Nephron progenitor cell (in vitro differentiated cells): Measurements from ENCODE around the gene GREB1.
"Not testable (repeated sequence)": the region's sequence is repeated elsewhere in the genome, so short reads cannot be mapped to it uniquely, and the experiment has no call there.

Experiments
- DNase-seq: peaks from one replicate; pipeline ENCODE4 v3.0.0; 2021
- H3K27ac Mint-ChIP-seq: 2 replicates; pipeline ENCODE4 v1.8.0; 2021; ENCODE audit warnings: mild to moderate bottlenecking, moderate library complexity, mixed read lengths
- H3K27me3 Mint-ChIP-seq: 2 replicates; pipeline ENCODE4 v1.8.0; 2021; ENCODE audit warnings: mild to moderate bottlenecking, low read depth, mixed read lengths; ENCODE audit not compliant: poor library complexity
- H3K36me3 Mint-ChIP-seq: 2 replicates; pipeline ENCODE4 v1.8.0; 2021; ENCODE audit warnings: low read depth, mixed read lengths
- H3K4me1 Mint-ChIP-seq: 2 replicates; pipeline ENCODE4 v1.8.0; 2021; ENCODE audit warnings: mixed read lengths
- H3K4me3 Mint-ChIP-seq: 2 replicates; pipeline ENCODE4 v1.8.0; 2021; ENCODE audit warnings: mild to moderate bottlenecking, moderate library complexity, mixed read lengths
- H3K9me3 Mint-ChIP-seq: 2 replicates; pipeline ENCODE4 v1.8.0; 2021; ENCODE audit warnings: mild to moderate bottlenecking, moderate library complexity, mixed read lengths
- TF ChIP-seq, protein P1 (sequence below): fragments of 200-600 bp; sonication (generic); IDR thresholded peaks from 2 replicates; pipeline ENCODE4 v1.5.0; 2021; ENCODE audit warnings: antibody characterized with exemption

Gene GREB1

GRCh38 chr2:11659851-11660250 lies 126.0 kb downstream of the GREB1 start:
- DNase-seq = no peak
- H3K36me3 Mint-ChIP-seq = no peaks in the 10 kb centered on the region
- peaks cover 5% of the 10 kb centered on the region for H3K4me1 Mint-ChIP-seq
- H3K4me3 Mint-ChIP-seq = no peak overlapping the region
- TF ChIP-seq, protein P1, sequence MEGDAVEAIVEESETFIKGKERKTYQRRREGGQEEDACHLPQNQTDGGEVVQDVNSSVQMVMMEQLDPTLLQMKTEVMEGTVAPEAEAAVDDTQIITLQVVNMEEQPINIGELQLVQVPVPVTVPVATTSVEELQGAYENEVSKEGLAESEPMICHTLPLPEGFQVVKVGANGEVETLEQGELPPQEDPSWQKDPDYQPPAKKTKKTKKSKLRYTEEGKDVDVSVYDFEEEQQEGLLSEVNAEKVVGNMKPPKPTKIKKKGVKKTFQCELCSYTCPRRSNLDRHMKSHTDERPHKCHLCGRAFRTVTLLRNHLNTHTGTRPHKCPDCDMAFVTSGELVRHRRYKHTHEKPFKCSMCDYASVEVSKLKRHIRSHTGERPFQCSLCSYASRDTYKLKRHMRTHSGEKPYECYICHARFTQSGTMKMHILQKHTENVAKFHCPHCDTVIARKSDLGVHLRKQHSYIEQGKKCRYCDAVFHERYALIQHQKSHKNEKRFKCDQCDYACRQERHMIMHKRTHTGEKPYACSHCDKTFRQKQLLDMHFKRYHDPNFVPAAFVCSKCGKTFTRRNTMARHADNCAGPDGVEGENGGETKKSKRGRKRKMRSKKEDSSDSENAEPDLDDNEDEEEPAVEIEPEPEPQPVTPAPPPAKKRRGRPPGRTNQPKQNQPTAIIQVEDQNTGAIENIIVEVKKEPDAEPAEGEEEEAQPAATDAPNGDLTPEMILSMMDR = no peak
- peaks cover 26% of the 10 kb centered on the region for H3K9me3 Mint-ChIP-seq
- no peak overlapping the region for H3K27ac Mint-ChIP-seq
- H3K27me3 Mint-ChIP-seq = peaks cover 30% of the 10 kb centered on the region

GRCh38 chr2:11660396-11660795 lies 126.6 kb downstream of the GREB1 start:
- not testable (repeated sequence) for DNase-seq, H3K4me1 Mint-ChIP-seq
- peaks cover 30% of the 10 kb centered on the region for H3K27me3 Mint-ChIP-seq

GRCh38 chr2:11661891-11662435 lies 128.1 kb downstream of the GREB1 start:
- H3K4me3 Mint-ChIP-seq = no peak overlapping the region
- H3K36me3 Mint-ChIP-seq = no peaks in the 10 kb centered on the region
- peaks cover 26% of the 10 kb centered on the region for H3K9me3 Mint-ChIP-seq
- H3K4me1 Mint-ChIP-seq = no peaks in the 10 kb centered on the region
- no peak overlapping the region for H3K27ac Mint-ChIP-seq
- H3K27me3 Mint-ChIP-seq = peaks cover 41% of the 10 kb centered on the region
- TF ChIP-seq, protein P1 = no peak
- DNase-seq = no peak

More at GRCh38 chr2:11660396-11660795, 126.6 kb downstream of the GREB1 start:
- H3K9me3 Mint-ChIP-seq = peaks cover 26% of the 10 kb centered on the region
- H3K4me3 Mint-ChIP-seq, H3K36me3 Mint-ChIP-seq, H3K27ac Mint-ChIP-seq: not testable (repeated sequence)

- Mint-ChIP-seq H3K36me3 (no peaks in the 10 kb centered on the region), H3K27ac (no peak overlapping the region), H3K4me1 (no peaks in the 10 kb centered on the region), H3K9me3 (peaks cover 26% of the 10 kb centered on the region), H3K27me3 (peaks cover 46% of the 10 kb centered on the region), H3K4me3 (no peak overlapping the region)
- TF ChIP-seq, protein P1 = no peak
- DNase-seq = no peak
Observed at GRCh38 chr2:11662882-11663281, 129.0 kb downstream of the GREB1 start.

- no peak for DNase-seq
- Mint-ChIP-seq H3K27ac (no peak overlapping the region), H3K9me3 (peaks cover 26% of the 10 kb centered on the region), H3K4me3 (no peak overlapping the region), H3K36me3 (no peaks in the 10 kb centered on the region), H3K4me1 (no peaks in the 10 kb centered on the region), H3K27me3 (peaks cover 51% of the 10 kb centered on the region)
- TF ChIP-seq, protein P1 = no peak
Observed at GRCh38 chr2:11663427-11663826, 129.6 kb downstream of the GREB1 start.

DNA sequence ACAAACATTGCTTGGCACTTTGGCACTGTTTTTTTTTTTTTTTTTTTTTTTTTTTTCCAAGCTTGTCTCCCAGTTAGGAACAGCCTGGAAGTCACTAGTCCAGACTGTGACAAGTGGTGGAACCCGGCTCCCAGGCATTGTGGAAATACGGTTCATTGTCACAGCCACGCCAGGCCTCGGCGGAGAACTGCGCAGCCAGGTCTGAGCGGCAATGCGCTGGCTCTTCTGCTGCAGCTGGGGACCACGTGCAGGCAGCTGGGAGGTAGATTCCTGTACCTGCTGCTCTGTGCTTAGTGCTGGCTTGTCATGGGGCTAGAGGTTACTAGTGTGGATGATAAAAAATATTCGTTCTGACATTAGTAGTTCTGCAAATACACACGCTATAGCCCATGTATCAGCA lies 131.2 kb downstream of the GREB1 start:
- H3K36me3 Mint-ChIP-seq = no peaks in the 10 kb centered on the region
- TF ChIP-seq, protein P1 = no peak
- no peak overlapping the region for H3K27ac Mint-ChIP-seq
- no peak overlapping the region for H3K4me3 Mint-ChIP-seq
- DNase-seq = no peak
- H3K9me3 Mint-ChIP-seq = peaks cover 26% of the 10 kb centered on the region
- peaks cover under 1% of the 10 kb centered on the region for H3K4me1 Mint-ChIP-seq
- H3K27me3 Mint-ChIP-seq = peaks cover 45% of the 10 kb centered on the region
